ENCODE results near the gene GREB1.

Gene GREB1

DNA sequence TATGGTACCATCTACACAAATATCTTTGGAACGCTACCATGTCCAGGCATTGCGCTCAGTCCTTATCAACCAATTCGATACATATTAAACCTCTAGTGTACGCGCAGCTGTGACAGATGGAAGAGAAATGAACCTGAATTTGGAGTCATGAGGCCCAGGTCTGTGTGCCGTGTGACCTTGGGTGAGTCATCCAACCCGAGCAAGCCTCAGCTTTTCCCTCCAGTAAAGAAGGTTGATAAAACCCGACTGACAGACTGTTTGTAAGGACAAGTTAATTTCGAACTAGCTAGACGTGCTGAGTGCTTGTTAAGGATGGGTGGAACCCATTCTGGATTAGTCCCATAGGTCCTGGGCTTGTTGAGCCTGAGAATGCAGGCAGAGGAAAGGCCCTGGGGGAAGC, 28.2 kb downstream of the GREB1 start:
- DNase-seq, result no peak

DNA sequence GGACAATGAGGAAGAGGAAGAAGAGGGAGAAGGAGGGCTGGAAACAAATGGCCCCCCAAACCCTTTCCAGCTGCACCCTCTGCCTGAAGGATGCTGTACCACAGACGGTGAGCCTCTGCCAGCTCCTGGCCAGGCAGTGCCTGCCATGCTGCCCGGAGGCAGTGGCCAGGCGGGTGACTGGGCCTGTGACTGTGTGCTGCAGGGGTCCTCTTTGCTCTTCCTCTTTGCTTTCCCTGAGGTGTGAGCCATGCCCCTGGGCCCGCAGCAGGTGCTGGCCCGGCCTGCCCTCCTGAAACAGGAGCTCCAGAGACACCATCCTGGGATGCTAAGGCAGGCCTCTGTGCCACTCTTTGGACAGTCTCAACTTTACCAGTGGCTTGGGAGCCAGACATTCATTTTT, 28.6 kb downstream of the GREB1 start:
- no peak for DNase-seq

DNA sequence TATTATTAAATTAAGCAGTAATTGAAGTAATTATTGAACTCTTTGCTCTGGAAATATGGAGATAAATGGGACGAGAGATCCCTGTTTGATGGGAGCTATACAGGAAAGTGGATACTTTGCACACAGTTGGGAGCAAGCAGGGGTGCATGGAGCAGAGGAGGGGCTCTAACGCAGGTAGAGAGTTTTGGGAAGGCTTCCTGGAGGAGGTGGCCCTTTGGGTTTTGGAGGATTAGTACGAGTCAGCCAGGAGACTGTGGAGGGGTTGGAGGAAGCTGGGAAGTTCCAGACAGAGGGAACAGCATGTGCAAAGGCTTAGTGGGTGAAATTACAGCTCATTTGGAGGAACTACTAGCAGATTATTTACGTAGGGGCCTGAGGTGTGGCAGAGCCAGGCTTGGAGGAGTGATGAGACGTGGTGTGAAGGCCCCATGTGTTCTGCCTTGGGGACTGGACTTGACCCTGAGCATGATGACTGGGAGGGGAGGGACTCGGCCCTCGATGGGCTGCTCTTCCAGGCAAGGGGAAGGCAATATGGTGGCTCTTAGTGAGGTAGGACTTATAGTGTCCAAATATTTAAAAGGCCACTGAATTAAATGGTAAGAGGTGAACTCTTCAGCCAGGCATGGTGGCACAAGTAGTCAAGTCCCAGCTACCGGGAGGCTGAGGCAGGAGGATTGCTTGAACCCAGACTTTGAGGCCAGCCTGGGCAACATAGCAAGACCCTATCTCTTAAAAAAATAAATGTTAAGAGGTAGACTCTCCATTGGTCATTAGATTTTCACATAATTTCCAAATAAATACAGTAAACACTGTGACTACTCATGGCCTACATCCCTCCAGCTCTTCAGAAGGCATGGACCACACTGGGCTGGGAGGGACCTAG, 30.2 kb downstream of the GREB1 start:
- DNase-seq, result no peak

DNA sequence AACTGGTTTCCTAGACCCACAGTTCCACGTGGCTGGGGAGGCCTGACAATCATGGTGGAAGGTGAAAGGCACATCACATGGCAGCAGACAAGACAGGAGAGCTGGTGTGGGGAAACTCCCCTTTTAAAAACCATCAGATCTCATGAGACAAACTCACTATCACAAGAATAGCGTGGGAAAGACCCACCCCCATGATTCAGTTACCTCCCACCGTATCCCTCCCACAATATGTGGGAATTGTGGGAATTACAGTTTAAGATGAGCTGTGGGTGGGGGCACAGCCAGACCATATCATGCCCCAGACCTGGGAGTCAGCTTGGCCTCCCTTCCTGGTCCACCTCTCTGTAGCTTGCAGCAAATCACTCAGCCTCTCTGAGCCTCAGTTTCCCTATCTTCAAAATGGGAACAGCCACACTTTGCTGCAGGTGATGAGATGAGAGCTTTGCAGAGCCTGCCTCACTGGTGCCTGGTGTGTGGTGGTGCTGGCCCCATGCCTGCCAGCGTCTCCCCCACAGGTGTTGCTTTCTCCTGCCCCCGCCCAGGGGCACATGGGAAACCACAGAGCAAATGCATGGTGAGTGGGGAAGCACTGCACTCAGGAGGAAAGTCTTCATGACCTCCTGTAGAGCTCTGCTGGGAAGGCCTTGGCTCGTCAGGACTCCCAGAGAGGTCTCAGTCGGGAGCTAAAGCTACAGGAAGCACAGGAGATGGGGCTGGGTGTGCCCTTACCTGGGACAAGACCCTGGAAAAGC, 31.1 kb downstream of the GREB1 start:
- no peak for DNase-seq

DNA sequence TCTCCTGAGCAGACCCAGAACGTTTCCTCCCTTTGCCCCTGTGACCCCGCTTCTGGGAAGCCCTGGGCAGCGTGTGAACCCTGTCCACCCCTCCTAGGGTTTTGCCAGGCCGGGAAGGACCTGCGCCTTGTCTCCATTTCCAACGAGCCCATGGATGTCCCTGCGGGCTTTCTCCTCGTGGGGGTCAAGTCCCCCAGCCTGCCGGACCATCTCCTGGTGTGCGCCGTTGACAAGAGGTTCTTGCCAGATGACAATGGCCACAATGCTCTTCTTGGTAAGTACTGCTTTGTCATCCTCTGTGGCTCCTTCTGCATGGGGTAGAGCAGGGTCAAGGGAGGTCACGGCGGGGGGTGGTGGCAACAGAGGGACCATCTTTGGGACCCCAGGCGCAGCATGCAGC, 32.5 kb downstream of the GREB1 start:
- DNase-seq, result no peak

DNA sequence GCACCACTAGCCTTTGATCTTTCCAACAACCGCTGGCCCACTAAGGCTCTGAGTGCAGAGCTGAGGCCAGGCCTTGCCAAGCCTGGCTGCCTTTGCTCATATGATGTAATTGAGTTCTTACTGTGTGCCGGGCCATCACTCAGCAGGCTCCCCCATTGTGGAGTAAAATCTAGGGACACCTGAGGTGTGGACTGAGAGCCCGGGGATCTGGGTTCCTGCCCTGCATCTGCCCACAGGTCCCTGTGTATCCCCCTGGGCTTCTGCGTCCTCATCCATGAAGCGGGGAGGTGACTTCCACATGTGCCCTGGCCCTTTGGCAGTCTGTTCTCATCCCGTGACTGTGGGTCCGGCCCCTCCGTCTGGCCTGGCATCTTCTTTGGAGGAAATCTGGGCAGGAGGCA, 33.8 kb downstream of the GREB1 start:
- peak in 3 of 14 donors; percentile 30 to 66 (median 35) for DNase-seq

DNA sequence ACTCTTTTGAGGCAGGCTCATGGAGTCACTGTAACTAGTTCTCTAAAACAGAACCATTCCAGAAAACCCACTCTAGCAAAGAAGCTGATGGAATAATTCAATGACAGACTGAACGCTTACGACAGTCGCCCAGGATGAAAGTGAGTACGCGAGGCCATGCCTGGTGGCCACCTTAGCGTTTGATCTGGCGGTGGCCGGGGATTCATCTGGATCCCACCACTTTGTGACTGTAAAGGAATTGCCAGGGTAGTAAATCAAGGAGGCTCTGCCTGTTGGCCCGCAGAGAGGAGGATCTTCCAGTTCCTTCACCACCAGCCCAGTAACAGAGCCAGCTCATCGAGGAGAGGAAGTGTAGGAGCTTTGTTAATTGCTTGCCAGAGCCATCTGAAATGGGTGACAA, 34.6 kb downstream of the GREB1 start:
- DNase-seq, result no peak

DNA sequence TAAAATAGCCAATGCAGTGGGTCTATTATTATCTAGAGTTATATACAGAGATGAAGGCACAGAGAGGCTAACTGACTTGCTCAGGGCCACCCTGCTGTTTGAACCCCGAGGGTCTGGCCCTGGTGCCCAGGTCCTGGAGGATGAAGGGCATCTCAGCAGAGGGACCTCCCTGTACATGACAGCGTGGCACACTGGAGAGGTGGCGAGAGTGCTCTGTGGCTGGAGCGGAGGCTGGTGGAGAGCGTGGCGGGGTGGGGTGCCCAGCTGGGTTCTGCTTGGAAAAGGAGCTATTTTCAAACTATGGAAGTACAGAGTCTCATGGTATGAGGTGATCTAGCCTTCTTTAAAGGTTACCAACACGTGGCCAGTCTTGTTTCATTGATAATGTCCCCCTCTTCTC, 35.8 kb downstream of the GREB1 start:
- DNase-seq, result no peak

DNA sequence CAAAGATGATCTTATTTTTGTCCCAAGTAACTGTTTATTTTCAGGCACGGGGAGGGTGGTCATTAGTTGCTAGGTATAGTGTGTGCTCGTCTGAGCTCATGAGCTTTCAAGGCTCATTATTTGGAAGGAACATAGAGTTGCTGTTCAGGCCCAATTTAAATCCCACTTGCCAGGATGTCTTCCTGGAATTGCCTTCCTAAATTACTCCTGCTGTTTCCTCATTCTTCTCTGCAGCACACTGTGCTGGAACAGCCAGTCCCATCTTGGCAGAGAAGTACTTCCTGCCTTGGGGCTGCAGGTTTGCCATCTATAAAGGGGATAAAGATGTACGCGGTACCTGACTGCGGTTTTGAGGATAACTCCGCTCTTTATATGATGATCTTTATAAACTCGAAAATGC, 37.3 kb downstream of the GREB1 start:
- peak in 3 of 14 donors; percentile 28 to 66 (median 30) for DNase-seq

DNA sequence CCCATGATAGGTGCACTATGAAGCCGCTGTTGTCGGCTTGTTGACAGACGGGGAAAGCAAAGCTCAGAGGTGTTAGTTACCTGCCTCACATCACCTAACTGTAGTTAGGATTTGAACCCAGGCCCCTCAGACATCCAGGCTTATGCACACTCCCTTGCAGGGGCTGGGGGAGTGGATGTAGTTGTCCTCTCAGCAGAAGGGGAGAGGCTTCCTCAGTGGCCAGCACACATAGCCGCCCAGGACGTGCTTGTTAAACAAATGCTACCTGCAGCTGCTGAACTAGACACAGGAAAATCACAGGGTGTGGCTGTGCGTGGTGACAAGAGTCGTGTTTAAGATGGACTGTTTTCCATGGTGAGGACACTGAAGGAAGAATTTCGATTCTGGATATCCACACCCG, 39.2 kb downstream of the GREB1 start:
- DNase-seq, result no peak

DNA sequence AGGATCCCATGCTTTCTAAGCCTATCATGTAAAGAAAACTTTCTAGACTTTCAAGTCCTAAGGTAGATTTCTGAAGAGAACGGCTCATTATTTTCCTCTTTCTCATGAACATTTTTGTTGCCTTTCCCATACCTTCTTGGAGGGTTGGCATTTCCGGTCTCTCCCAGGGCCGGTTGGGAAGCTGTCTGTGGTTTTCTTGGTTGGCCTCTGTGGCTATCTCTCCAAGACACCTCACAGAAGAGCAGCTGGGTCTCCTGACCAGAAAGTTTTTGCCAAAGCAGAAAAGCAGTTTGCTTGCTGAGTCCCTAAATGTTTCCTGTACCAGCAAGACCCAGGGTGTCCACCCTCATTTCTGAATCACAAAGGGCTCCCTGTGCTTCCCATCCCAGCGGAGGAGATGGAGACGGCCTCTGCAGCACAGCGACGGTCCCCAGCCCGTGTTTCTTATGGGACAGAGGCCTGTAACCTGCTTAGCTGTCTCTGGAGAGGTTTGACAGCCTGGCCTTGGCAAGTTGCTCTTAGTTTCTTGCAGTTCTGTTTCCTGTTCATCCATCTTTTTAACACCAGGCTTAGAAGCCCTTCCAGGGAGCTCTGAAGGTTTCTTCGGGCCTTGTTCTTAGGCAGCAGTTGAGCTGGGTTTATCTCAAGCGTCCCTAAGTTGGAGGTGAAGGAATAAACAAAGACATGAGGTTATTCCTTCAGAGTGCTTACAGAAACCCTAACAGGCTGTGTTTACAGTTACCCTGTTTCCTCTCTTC, 39.8 kb downstream of the GREB1 start:
- DNase-seq, result no peak

DNA sequence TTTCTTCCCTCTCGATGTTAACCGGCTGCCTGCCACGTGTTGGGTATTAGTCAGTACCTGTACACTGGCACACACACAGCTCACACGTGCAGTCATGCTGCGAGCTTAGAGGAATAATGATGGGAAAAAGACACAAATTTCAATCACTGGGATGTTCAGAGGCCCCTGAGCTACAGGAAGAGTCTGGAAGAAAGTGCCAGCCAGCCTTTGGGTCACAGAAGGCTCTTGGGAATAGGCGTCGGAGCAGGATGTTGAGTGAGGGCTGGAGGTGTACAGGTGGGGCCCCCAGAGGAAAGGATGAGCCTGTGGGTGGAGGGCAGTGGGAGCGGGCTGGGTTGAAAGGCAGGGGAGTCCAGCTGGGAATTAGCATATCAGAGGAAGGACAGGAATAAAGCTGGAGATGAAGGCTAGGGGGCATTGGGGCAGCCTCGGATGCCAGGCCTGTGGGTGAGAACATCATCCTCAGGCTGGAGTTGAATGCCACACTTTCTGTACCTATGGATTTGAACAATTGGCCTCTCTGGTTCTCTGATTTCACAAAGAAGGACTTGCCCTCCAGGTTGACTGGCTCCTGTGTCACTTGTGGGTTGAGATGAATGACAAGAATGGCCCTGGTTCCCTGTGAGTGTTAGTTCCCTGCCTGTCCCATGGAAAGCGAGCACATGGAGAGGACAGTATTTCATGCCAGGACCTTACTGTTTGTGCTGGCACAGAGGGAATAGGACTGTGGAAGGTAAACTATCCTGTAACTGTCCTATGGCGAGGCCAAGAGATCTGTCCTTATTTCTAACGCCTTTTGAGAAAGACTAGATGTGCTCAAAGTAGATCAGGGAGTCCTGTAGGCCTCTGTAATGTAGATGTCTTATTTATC, 40.6 kb downstream of the GREB1 start:
- DNase-seq, result no peak

DNA sequence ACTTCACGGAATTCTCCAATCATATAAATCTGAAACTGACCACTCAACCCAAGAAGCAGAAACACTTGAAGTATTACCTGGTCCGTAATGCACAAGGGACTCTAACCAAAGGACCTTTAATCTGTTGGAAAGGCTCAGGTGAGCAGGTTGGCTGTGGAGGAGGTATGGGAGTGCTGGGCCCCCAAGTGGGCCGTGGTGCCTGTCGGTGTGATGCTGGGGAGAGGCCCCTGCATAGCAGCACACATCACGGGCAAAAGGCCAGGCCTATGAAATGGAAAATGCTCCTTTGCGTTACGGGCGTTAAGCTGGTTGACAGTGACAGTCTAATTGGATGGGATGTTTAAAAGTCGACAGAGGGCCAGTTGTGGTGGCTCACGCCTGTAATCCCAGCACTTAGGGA, 42.6 kb downstream of the GREB1 start:
- DNase-seq, result no peak

DNA sequence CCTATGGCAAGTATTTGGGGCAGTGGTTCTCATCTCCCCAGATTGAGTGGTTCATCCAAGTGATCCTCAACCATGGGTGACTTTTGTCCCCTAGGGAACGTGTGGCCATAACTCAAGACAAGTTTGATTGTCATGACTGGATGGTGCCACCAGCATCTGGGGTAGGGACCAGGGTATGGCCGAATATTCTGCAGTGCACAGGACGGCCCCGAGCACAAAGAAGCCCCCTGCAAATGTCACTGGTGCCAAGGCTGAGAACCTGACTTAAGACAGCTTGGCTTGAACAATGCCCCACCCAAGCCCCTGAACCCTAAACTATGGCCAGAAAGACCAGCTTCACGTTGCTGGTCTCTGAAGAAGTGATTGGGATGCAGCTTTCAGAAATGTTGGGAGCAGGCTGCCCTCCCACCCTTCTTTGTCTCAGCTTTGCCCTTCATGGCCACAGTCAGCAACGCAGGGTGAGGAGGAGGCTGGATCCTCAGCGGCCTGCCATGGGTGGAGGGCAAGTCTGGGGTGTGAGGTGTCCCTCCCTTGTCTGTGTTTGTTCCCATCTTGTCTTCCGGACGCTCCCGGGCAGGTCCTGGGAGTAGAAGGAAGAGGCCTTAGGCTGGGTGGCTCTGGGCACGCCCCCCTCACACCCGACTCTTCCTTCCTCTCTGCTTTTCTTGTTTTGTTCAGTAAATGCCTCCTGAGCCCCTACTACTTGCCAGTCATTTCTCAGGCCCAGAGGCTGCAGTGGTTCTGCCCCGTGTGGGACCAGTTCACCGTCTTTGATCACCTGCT, 43.4 kb downstream of the GREB1 start:
- no peak for DNase-seq

DNA sequence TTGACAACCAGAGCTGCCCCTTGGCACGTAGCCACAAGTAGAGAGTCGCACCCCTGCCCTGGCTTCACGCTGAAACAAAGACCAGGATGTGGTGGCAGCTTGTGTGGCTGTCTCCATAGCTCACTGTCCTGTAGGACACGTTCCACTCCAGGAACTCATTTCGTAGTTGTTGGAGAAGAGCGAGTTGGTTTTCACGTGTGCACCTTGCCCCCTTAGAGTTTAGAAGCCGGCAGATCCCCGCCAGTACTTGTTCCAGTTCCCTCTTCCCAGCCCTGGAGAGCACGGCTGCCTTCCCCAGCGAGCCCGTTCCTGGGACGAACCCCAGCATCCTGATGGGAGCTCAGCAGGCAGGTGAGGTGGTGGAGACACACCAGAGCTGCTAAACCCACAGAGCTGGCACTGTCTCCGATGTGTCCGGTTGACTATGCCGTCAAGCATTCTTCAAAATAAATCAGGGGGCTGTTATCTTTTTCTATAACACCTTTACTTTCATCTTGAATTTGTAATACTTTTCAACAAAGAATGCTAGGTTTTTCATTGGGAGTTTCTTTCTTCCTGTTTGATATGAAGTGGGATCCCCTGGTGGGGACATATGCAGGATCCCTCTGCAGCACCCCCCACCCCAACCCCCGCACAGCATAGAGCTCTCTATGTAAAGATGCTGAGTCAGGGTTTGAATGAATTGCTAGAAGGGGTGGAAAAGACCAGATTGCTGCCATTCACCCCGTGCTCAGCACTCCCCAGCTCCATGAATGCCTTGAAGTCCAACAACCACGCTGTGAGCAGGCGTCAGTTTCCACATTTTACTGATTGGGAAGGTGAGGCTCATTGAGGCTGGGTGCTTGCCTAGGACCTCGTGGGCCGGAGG, 44.5 kb downstream of the GREB1 start:
- DNase-seq, result no peak

DNA sequence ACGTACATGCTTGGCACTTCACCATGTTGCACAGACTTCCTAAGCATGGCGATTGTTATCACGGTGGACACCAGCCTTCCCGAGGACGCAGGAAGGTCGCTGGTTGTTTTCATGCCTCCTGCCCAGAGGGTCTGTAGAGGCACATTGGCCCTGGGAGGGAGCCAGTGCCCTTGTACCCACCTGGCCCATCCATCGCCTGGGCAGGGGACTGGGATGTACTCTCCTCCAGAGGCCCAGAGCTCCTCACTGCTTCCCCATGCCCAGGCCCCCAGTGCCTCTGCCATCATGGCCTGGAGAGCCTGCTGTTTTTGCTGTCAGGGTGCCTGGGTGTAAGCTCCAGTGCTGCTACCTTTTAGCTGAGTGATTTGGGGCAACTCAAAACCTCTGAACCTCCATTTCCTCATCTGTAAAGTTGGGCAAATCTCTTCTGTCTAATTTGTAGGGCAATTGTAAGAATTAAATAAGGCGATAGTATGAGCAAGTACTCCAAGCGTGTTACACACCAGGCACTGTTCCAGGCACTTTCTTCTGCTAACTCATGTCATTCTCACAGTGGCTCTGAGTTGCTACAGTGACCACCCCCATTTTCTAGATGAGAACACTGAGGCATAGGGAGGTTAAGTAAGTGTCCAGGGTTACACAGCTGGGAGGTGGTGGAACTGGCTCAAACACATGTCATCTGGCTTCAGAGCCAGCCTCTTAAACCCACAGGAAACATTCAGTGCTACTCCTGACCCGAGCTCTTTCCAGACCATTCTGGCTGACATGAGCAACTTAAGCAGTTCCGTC, 45.3 kb downstream of the GREB1 start:
- no peak for DNase-seq

DNA sequence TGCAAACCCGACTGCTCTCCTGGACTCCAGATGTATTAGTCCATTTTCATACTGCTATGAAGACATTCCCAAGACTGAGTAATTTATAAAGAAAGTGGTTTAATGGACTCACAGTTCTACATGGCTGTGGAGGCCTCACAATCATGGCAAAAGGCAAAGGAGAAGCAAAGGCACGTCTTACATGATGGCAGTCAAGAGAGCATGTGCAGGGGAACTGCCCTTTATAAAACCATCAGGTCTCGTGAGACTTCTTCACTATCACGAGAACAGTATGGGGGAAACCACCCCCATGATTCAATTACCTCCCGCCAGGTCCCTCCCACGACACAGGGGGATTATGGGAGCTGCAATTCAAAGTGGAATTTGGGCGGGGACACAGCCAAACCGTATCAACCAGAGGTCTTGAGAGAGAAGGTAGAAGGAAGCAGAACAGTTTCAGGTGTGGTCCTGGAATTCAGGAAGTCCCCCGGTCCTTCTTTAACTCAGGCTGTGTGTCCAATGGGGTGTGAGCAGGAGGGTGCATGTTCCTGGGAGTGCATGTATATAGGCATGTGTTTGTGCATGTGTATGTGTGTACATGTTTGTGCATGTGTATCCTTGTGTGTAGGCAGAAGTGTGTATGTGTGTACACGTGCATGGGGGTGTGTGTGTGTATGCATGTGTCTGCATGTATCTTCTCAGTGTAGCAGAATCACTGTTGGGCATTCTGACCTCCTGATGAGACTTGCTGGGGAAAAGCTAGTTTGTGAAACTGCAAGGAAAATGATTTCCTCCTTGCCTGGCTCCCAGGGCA, 46.2 kb downstream of the GREB1 start:
- no peak for DNase-seq

DNA sequence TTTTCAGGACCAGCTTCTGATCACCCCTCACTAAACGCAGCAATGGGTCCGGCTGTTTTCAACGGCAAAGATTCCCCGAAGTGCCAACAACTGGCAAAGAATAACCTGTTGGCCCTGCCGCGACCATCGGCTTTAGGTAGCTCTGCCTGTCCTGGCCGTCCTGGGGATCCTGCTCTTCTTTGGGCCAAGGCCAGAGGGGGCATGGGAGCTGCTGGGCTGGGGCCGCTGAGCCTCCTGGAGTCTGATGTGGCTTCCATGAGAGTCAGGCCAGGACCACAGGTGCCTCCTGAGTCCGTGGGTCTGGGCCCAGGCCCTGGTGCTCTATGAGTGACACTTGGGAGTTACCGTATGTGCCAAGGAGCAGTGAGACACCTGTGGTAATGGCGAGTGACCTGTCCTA, 46.9 kb downstream of the GREB1 start:
- no peak for DNase-seq
